Endothelial cell (in vitro differentiated cells): ENCODE measurements around the gene MICAL3. TPM values are rescaled to one million over a fixed set of nuclear protein-coding genes. Genes with fewer than 3 reads are reported as not detected.

ENCODE experiments used
- DNase-seq: peaks from one replicate; pipeline ENCODE4 v3.0.0; 2021; ENCODE audit warnings: low spot score
- H3K27ac Mint-ChIP-seq: one replicate; pipeline ENCODE4 v1.8.0; 2021; ENCODE audit warnings: mixed read lengths, inconsistent platforms; ENCODE audit not compliant: unreplicated experiment
- H3K27me3 Mint-ChIP-seq: one replicate; pipeline ENCODE4 v1.8.0; 2021; ENCODE audit warnings: mild to moderate bottlenecking, moderate library complexity, mixed read lengths, inconsistent platforms; ENCODE audit not compliant: unreplicated experiment
- H3K36me3 Mint-ChIP-seq: one replicate; pipeline ENCODE4 v1.8.0; 2021; ENCODE audit warnings: mild to moderate bottlenecking, low read depth, mixed read lengths, inconsistent platforms; ENCODE audit not compliant: unreplicated experiment
- H3K4me1 Mint-ChIP-seq: one replicate; pipeline ENCODE4 v1.8.0; 2021; ENCODE audit warnings: mild to moderate bottlenecking, mixed read lengths, inconsistent platforms; ENCODE audit not compliant: unreplicated experiment
- H3K4me3 Mint-ChIP-seq: one replicate; pipeline ENCODE4 v1.8.0; 2021; ENCODE audit warnings: mild to moderate bottlenecking, mixed read lengths, inconsistent platforms; ENCODE audit not compliant: unreplicated experiment
- H3K9me3 Mint-ChIP-seq: one replicate; pipeline ENCODE4 v1.8.0; 2021; ENCODE audit warnings: mixed read lengths, inconsistent platforms; ENCODE audit not compliant: unreplicated experiment
- CTCF ChIP-seq: fragments of 200-600 bp; sonication (generic); IDR thresholded peaks from one replicate; pipeline ENCODE4 v1.5.0; 2021; ENCODE audit warnings: antibody characterized with exemption; ENCODE audit not compliant: unreplicated experiment
- total RNA-seq: library from RNA; stranded (reverse); fragmentation: NEBNext Ultra II Directional; extraction: Animal tissue kit (Norgen Biotek cat#: 25700); gene quantifications from one replicate; pipeline ENCODE4 v1.2.1, GENCODE V29; 2021; ENCODE audit not compliant: unreplicated experiment

The MICAL3 gene
- total RNA-seq, 1 donor from 2014 or later = 54.3 TPM

DNA sequence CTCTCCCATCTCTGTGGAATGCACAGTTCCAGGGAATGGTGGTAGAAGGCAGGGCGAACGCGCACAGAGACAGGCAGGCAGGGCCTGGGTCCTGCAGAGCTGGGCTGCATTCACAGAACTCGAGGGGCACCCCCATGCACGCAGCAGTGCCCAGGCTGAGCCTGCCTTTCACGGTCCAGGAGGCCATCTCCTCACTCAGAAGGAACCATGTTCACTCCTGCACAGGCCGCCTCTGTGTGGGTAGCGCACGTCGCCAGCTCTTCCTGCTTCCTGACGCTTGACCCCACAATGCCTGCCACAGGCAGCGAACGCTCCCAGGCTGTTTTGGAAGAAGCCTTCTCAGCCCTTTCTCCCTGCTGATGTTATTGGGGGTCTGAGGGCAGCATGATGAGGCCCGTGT is 151.2 kb downstream of the MICAL3 start:
- peaks cover 62% of the 10 kb centered on the region for H3K36me3 Mint-ChIP-seq
- H3K9me3 Mint-ChIP-seq = no peaks in the 10 kb centered on the region
- no peak for TF ChIP-seq CTCF
- no peak overlapping the region for H3K27ac Mint-ChIP-seq
- no peak for DNase-seq
- H3K4me3 Mint-ChIP-seq = peak overlapping the region; percentile 69
- H3K27me3 Mint-ChIP-seq = peaks cover 7% of the 10 kb centered on the region
- H3K4me1 Mint-ChIP-seq = no peaks in the 10 kb centered on the region

DNA sequence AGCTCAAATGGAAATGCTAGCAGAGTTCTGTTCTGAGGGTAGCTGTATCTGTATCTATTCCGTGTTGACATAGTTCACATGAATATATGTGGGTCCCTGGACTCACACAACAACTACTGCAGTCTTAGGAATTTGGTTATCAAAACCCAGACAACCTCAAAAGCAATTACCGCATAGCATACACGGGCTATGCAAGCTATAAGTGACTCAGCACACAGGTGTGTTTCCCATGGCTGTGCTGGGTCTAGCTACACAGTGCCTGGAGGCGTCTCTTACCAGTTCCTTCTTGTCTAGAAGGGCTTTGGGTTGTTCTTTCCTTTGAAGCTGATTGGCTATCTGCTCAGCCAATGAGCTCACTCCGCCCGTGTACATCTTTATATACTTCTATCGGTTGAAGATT is 151.9 kb downstream of the MICAL3 start:
- H3K9me3 Mint-ChIP-seq = no peaks in the 10 kb centered on the region

GRCh38 chr22:17871726-17872458 is 152.5 kb downstream of the MICAL3 start:
- no peaks in the 10 kb centered on the region for H3K4me1 Mint-ChIP-seq
- no peaks in the 10 kb centered on the region for H3K9me3 Mint-ChIP-seq
- no peak overlapping the region for H3K27ac Mint-ChIP-seq
- peaks cover 62% of the 10 kb centered on the region for H3K36me3 Mint-ChIP-seq
- peak overlapping the region; percentile 39 for H3K4me3 Mint-ChIP-seq
- peaks cover 9% of the 10 kb centered on the region for H3K27me3 Mint-ChIP-seq
- DNase-seq = no peak
- TF ChIP-seq CTCF = no peak

More for the DNA sequence above, 151.9 kb downstream of the MICAL3 start:
- Mint-ChIP-seq H3K27me3 (peaks cover 7% of the 10 kb centered on the region), H3K36me3 (peaks cover 62% of the 10 kb centered on the region), H3K4me1 (no peaks in the 10 kb centered on the region), H3K4me3 (no peak overlapping the region), H3K27ac (no peak overlapping the region)
- TF ChIP-seq CTCF = no peak
- no peak for DNase-seq

GRCh38 chr22:17870407-17870806 is 154.0 kb downstream of the MICAL3 start:
- H3K9me3 Mint-ChIP-seq = no peaks in the 10 kb centered on the region
- no peak for DNase-seq
- peak overlapping the region; percentile 76 for H3K4me3 Mint-ChIP-seq
- no peaks in the 10 kb centered on the region for H3K4me1 Mint-ChIP-seq
- H3K27ac Mint-ChIP-seq = no peak overlapping the region
- H3K36me3 Mint-ChIP-seq = peaks cover 62% of the 10 kb centered on the region
- TF ChIP-seq CTCF = no peak
- H3K27me3 Mint-ChIP-seq = peaks cover 9% of the 10 kb centered on the region

DNA sequence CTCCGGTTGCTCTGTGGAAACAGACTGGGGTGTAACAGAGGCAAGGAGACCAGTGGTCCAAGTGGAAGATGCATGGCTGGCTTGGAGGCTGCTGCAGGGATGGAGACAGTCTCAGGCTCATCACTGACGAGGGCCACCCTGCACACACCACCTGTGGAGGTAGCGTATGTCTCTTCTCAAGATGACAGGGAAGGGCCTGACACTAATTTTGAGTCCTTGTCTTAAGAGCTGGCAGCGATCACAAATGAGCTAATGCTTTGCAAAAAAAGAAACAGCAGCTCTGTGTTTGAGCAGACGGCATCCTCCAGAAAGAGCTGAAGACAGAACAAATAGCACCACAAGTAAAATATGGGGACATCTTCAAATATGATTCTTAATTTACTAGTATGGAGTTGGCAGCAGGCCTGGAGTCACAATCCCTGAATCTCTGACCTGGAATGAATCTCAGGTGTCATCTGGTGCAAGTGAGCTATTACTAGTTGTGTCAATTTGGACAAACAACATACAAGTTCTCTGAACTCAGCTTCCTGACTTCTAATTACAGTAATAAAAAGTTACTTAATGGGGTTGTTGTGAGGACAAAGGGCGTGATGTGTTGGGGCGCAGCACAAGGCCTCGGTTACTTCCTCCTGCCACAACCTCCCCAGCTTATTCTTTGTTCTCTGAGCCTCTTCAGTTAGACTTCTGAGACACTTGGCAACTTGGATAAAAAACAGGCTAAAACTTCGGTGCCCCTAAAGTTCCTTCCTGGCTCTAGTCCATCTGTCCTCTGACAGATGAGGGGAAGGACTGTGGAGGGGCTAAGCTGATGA is 154.9 kb downstream of the MICAL3 start:
- H3K27ac Mint-ChIP-seq = no peak overlapping the region
- H3K27me3 Mint-ChIP-seq = peaks cover 9% of the 10 kb centered on the region
- no peak for TF ChIP-seq CTCF
- peaks cover 54% of the 10 kb centered on the region for H3K36me3 Mint-ChIP-seq
- no peaks in the 10 kb centered on the region for H3K4me1 Mint-ChIP-seq
- H3K9me3 Mint-ChIP-seq = no peaks in the 10 kb centered on the region
- no peak for DNase-seq
- H3K4me3 Mint-ChIP-seq = no peak overlapping the region
